ENCODE data around the gene MUTYH. TPM values are rescaled to one million over a fixed set of nuclear protein-coding genes. Genes with fewer than 3 reads are reported as not detected.

Gene MUTYH
- total RNA-seq, 1 donor from 2014 or later, result 63.0 TPM

GRCh38 chr1:45381243-45381642 is 41.0 kb upstream of the MUTYH start:
- no peak for TF ChIP-seq CTCF (IDR thresholded peaks at IDR 0.05)
- Mint-ChIP-seq H3K9me3 (no peaks in the 10 kb centered on the region), H3K27ac (no peak overlapping the region), H3K4me3 (no peak overlapping the region), H3K27me3 (no peaks in the 10 kb centered on the region), H3K4me1 (no peaks in the 10 kb centered on the region), H3K36me3 (ENCODE audit: low read depth) (peaks cover 24% of the 10 kb centered on the region)
- ATAC-seq (ENCODE audit: low read depth) (no peak), DNase-seq (no peak)
- ChIA-PET CTCF (no interaction called here), POLR2A (interaction anchor here (0.7 kb wide), 1 partner anchor 110 kb away, joined by 16 read pairs; the partner anchor contains the start of gene TESK2)
- intact Hi-C loops (cut with micrococcal nuclease), result no loop called here

- Mint-ChIP-seq H3K4me1 (no peaks in the 10 kb centered on the region), H3K27me3 (no peaks in the 10 kb centered on the region), H3K4me3 (no peak overlapping the region), H3K9me3 (no peaks in the 10 kb centered on the region), H3K36me3 (ENCODE audit: low read depth) (peaks cover 24% of the 10 kb centered on the region), H3K27ac (no peak overlapping the region)
- intact Hi-C loops (cut with micrococcal nuclease), result no loop called here
- CTCF ChIA-PET, result no interaction called here
- ATAC-seq (ENCODE audit: low read depth), result no peak
- TF ChIP-seq CTCF (IDR thresholded peaks at IDR 0.05), result no peak
- no peak for DNase-seq
- POLR2A ChIA-PET, result no interaction called here
Observed at GRCh38 chr1:45380730-45381129, 40.5 kb upstream of the MUTYH start.

DNA sequence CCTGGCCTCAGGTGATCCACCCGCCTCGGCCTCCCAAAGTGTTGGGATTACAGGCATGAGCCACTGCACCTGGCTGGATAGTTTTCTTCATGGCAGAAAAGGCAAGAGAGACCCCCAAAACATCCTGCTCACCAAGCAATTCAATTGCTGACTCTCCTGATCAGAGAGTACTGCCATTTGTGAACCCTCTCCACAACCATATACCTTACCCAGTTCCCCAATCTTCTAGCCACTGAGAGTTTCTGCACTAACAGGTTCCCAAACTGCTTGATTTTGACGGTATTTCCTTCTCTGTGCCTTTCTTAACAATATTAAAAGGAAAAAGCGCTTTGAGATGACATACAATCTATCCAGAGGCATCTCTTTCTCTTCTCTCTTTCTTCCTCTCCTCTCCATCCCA is 39.9 kb upstream of the MUTYH start:
- Mint-ChIP-seq H3K4me1 (peaks cover 4% of the 10 kb centered on the region), H3K9me3 (no peaks in the 10 kb centered on the region), H3K36me3 (ENCODE audit: low read depth) (peaks cover 21% of the 10 kb centered on the region), H3K27me3 (no peaks in the 10 kb centered on the region), H3K27ac (no peak overlapping the region), H3K4me3 (no peak overlapping the region)
- ChIA-PET CTCF (no interaction called here), POLR2A (no interaction called here)
- no peak for TF ChIP-seq CTCF (IDR thresholded peaks at IDR 0.05)
- intact Hi-C loops (cut with micrococcal nuclease), result no loop called here
- DNase-seq, result no peak
- no peak for ATAC-seq (ENCODE audit: low read depth)

DNA sequence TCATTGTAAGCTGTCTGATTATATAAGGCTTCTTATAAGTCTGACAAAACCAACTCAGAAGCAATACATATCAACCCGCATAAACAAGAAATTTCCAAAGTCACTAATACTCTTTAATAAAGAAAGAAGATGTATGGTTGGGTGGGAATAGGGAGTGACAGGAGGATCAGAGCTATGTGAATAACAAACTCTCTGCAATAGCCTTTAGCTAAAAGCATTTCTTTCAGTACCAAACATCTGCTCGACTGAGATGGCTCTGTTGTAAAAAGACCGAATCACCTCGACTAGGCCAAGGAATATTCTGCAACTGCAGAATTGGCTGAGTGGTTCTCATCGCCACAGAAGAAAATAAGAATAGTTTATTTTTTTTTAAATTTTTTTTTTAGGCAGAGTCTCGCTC is 39.3 kb upstream of the MUTYH start:
- DNase-seq, result no peak
- Mint-ChIP-seq H3K4me3 (no peak overlapping the region), H3K27me3 (no peaks in the 10 kb centered on the region), H3K27ac (no peak overlapping the region), H3K36me3 (ENCODE audit: low read depth) (peaks cover 15% of the 10 kb centered on the region), H3K9me3 (no peaks in the 10 kb centered on the region), H3K4me1 (peaks cover 10% of the 10 kb centered on the region)
- TF ChIP-seq CTCF (IDR thresholded peaks at IDR 0.05), result no peak
- ChIA-PET POLR2A (no interaction called here), CTCF (no interaction called here)
- ATAC-seq (ENCODE audit: low read depth), result no peak
- intact Hi-C loops (cut with micrococcal nuclease), result no loop called here

DNA sequence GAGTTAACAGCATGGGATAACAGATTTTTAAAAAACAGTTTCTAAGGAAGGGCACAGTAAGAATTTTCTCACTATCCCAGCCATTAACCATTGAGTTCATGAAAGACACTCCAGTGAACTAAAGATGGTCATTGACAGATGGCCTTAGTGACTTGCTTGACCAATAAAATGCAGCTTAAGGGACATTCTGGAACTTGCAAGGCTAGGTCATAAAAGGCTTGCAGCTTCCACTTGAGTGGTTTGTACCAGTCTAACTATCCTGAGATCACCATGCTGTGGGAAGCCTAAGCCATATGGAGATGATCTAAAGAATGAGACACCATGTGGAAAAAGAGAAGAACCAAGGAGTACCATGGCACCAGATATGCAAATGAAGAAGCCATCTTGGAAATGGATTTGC is 37.9 kb upstream of the MUTYH start:
- DNase-seq (no peak), ATAC-seq (ENCODE audit: low read depth) (no peak)
- Mint-ChIP-seq H3K36me3 (ENCODE audit: low read depth) (peaks cover 10% of the 10 kb centered on the region), H3K27ac (no peak overlapping the region), H3K4me1 (peaks cover 22% of the 10 kb centered on the region), H3K4me3 (no peak overlapping the region), H3K27me3 (no peaks in the 10 kb centered on the region), H3K9me3 (no peaks in the 10 kb centered on the region)
- no peak for TF ChIP-seq CTCF (IDR thresholded peaks at IDR 0.05)
- ChIA-PET CTCF (no interaction called here), POLR2A (interaction anchor here (1.2 kb wide), 1 partner anchor 35 kb away, joined by 3 read pairs; no protein-coding TSS in a partner anchor)
- intact Hi-C loops (cut with micrococcal nuclease), result no loop called here

Data from activated B cell treated with CpG ODN at 0.5 μM for 24 hours (primary cell).